ENCODE results near the gene EXOSC1.
"Not testable (repeated sequence)": the region's sequence is repeated elsewhere in the genome, so short reads cannot be mapped to it uniquely, and the experiment has no call there.

The EXOSC1 gene, protein sequence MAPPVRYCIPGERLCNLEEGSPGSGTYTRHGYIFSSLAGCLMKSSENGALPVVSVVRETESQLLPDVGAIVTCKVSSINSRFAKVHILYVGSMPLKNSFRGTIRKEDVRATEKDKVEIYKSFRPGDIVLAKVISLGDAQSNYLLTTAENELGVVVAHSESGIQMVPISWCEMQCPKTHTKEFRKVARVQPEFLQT

DNA sequence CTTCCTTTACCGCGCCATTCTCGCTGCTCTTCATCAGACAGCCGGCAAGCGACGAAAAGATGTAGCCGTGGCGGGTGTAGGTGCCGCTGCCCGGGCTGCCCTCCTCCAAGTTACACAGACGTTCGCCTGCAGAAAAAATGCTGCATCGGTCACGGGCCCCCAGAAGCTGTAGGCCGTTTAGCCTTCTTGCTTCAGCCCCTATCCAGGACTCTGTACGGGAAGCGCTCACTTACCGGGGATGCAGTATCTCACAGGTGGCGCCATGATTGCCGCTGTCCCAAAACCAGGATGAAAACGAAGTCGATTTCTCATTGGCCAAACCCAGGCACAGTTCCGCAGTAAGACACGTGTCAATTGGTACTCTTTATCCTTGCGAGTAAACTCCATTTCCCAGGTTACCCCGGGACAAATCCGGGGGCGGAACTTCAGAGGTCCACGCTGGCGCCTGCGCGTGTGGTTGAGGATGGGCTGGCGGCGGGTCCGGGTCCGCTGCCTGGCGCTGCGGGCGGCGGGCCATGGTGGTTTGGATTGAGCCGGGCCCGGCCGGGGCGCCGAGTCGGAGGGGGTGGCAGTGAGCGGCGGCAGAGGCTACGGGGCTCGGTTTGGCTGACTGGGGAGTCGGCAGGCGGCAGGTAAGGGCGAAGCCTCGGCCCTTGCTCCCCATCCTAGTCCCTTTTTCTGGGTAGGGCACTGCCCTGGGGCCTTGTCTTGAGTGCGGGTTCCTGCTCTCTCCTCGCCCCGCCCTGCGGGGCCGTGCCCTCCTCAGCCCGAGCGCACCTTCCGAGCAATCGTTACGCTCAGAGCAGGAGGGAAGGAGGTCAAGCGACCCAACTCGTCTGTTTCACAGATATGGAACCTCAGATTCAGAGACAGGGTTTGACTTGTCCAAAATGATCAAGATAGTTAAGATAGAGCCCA is at the start of gene EXOSC1, which contains the start of gene ZDHHC16:
Gene EXOSC1 (minus strand): TSS at position 285 of the 918 bp plus-strand sequence. CDS start 21 bp downstream, at position 264.
Gene ZDHHC16 (plus strand): TSS at position 454 of the 918 bp plus-strand sequence. CDS start 5,501 bp downstream, outside the sequence.
- DNase-seq, result peak; percentile 88 to 90

DNA sequence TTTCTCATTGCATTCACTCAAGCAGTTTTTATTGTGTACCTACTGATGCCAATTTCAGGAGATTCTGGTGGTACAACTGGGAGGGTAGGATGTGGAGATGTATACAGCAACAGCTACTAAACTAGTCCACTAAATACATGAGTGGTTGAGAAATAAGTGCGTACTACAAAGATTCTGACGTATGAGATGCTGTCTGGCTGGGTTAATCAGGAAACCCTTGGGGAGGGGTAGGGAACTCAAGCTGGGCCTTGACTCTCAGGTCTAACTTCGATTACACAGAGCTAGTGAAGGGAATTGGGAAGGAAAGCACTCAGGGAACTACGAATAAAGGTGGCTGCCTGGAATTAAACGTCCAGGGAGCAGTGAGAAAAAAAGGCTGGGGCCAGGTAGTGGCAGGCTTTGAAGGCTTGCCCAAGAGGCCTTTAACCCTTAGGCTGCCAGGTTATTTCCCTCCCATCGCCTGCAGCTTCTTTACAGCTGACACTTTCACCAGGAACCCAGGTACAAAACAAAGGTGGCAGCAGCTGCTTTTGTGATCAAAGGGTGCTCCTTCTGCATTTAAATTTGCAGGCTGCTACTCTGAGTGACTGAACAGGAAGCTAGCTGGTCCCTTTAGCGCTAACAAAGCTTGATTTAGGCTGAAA is 49.2 kb upstream of the EXOSC1 start:
- DNase-seq, result no peak

DNA sequence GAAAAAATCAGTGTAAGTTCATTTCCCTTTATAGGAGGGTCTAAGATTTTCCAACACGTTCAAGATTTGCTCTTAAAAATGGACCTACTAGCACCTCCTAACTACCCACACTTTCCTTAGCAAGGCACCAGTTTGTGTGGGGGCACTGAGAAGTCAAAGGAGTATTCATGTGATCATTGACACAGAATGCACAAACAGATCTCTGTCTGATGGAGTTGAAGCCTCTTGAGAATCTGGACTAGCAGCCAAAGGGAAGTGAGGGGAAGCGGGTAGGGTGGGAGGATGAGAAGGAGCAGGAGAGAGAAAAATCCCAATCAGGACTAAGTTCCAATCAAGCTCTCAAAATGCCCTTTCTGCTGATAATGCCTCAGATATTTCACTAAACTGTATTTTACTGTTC is 48.3 kb upstream of the EXOSC1 start:
- no peak for DNase-seq

DNA sequence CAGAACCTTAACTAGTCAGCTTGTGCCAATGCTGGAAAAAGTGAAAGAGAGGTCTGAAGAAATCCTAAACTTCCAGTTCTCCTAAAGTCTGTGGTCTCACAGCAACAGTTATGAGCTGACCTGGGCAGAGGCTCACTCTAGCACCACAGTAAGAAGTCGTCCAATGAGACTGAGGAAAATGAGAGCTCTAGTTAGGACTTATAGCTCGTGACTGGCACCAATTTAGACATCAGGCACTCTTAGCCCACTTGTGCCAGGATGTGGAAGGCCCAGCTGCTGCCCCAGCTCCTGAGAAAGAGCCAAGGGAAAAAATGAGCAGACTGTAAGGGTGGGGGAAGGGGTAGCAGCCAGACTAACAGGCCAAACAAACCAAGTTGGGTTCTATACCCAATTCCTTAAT is 44.8 kb upstream of the EXOSC1 start:
- DNase-seq, result no peak

DNA sequence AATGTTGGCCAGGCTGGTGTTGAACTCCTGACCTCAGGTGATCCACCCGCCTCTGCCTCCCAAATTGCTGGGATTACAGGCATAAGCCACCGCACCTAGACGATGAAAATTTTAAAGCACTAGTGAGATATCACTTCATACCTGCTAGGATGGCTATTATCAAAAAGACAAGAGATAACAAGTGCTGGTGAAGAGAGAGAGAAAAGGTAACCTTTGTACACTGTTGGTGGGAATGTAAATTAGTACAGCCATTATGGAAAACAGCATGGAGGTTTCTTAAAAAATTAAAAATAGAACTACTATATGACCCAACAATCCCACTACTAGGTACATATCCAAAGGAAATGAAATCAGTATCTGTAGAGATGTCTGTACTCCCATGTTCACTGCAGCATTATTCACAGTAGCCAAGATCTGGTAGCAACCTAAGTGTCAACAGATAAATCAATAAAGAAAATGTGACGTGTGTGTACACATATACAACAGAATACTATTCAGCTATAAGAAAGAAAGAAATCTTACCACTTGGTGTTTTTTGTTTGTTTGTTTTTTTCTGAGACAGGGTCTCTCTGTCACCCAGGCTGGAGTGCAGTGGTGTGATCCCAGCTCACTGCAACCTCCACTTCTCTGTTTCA is 40.0 kb upstream of the EXOSC1 start:
- no peak for DNase-seq

DNA sequence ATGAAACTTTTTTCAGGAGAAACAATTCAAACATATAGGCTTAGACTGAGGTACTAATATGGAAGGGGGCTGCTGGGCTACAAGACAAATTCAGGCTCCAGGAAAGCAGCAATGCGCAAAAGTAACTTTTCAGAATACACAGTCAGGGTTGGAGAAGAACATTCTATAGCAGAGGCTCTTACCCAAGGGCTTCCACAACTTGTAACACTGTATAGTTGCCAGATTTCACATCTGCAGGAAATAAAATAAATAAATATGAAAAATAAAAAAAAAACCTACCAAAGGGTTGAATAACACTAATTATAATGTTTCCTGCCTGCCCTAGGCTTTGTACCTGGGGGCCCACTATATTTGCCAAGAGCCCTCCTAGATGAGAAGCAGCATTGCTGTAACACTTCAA is 38.1 kb upstream of the EXOSC1 start:
- no peak for DNase-seq

DNA sequence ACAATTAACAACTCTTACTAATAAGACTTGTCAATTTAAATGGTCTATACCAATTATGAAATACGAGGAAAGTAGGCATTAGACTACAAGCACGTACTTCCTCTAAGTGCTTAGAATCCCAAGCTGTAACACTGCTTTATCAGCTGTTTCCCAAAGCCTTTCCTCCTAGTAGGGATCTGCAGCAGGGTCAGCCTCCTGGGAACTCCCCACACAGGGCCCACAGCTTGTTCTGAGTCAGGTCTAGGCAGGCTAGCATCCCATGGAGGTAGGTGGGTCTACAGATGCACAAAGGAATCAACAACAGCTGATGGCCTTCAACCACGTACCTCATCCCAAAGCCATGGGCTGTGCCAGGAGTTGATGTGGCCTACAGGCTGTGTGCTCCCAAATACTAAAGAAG is 37.7 kb upstream of the EXOSC1 start:
- no peak for DNase-seq

DNA sequence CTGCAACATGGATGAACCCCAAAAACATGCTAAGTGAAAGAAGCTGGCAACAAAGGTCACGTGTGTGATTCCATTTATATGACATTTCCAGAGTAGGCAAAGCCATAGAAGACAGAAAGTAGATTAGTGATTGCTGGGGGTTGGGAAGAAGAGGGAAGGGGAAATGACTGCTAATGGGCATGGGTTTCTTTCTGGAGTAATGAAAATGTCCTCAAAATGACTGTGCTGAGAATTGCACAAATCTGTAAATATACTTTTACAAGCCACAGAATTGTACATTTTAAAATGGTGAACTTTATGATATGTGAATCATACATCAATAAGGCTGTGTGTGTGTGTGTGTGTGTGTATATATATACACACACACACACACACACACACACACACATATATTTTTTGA is 36.6 kb upstream of the EXOSC1 start:
- no peak for DNase-seq

DNA sequence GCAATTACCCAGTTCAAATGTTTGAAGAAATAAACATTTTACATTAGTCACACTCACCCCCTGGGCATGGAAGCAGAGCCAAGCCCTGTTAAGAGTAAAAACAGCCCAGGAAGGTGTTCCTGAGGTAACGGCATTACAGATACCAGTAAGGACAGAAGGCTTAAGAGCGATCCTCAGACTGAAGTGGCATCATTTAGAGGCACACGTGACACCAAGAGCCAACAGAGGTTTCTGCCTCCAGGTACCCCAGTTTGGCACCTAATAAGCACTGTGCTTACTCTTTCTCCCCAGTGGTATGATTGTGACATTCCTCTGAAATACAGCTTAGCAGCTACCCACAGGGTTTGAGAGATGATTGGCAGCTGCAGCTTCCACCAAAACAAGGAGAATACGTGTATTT is 35.3 kb upstream of the EXOSC1 start:
- DNase-seq, result no peak

DNA sequence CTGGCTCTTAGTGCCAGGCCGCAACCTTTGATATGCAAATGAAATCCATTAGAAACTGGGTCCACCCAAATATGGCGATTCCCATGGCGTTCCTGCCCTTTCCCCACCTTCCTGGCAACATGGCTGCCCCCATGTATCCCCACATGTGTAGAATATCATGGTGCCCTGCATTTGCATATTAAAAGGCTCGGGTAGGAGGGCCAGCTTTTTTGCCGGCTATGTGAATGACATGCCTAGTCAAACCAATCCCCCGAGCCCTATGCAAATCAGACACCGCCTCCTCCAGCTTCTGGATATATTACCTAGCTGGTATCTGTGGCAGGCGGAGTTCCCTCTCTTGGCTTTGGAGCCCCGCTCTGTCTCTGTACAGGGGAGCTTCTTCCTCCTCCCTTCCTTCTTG is 34.1 kb upstream of the EXOSC1 start:
- DNase-seq, result no peak

DNA sequence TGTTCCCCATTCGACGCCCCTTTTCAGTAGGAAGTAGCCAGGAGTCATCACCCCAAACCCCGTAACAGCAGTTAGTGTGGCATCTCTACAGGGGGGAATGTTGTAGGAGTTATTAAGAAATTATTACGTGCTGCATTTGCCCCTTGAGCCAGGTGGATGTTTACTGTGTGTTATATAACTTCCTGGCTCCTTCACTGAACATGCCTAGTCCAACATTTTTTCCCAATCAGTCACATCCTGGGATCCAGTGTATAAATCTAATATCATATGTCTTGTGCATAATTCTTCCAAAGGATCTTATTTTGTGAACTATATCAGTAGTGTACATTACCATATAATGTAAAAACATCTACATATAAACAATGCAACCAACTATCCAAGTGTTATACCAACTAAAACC is 33.6 kb upstream of the EXOSC1 start:
- DNase-seq, result not testable (repeated sequence)

DNA sequence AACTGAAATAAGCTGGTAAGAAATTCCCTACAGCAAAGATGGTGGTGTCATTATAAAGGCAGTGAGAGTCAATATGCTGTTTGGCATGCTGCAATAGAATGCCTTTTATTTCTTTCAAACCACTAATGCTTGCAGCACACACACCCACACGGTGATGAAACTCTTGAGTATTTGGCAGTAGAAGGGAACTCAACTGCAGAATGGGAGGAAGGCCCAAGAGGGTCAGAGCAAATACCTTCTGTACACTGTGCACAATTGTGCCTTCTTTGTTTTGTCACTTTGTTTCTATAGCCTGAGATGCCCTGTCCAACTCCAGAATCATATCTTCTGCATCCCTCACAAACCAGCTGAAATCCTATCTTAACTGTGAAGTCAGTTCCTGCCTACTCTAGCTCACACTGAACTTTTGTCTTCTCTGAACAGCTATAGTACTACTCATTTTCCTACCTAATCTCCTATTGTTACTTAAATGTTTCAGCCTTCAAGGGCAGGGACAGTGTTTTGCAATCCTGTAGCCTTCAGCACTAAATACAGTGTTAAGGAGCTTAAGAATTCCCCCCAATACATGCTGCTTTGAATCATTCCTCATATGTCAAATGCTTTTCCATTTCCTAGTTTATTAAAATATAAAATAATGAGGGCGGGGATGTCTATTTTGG is 30.3 kb upstream of the EXOSC1 start:
- DNase-seq, result no peak

DNA sequence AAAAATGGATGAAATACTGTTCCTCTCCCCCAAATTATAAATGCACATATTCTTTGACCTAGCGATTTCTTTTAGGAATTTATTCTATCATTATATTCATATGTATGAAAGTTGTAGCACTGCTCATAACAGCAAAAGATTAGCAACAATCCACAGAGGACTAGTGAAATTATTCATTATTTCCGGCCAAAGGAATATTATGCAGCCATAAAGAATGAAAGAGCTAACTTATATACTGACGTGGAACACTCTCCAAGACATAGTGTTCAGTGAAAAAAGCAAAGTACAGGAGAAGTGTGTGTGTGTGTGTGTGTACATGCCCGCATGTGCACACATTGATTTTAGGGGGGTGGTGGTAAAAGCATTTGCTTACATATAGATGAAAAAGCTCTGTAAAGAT is 29.1 kb upstream of the EXOSC1 start:
- no peak for DNase-seq

DNA sequence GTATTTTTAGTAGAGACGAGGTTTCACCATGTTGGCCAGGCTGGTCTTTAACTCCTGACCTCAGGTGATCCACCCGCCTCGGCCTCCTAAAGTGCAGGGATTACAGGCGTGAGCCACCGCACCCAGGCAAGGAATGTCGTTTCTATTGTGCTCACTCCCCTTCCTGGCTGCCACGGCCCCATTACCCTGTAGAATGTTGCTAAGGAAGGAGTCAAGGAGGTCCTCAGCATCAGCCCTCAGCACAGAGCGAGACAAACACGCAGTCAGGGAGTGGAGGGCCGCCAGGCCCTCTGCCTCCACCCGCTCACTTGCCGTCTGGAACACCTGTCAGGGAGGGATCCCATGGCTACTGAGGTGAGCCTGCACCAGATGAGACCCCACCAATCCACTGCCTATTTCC is 23.0 kb upstream of the EXOSC1 start:
- not testable (repeated sequence) for DNase-seq

DNA sequence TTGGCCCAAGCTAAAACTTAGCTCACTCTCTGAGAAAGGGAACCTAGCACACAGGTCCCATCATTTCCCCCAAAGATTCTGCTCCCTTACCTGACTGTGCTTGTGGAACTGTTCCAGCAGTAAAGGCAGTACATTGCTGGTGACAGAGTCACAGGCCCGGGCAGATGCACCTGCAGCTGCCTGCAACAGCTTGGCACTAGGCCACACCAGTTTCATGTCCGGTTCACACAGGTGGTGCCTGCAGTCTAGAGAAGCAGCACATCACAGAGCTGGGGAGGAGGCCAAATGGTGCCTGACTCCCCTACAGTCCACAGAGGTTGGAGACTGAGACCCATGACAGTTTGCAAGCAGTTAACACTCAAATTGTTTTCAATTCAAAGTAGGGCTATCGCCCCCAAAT is 22.4 kb upstream of the EXOSC1 start:
- no peak for DNase-seq

DNA sequence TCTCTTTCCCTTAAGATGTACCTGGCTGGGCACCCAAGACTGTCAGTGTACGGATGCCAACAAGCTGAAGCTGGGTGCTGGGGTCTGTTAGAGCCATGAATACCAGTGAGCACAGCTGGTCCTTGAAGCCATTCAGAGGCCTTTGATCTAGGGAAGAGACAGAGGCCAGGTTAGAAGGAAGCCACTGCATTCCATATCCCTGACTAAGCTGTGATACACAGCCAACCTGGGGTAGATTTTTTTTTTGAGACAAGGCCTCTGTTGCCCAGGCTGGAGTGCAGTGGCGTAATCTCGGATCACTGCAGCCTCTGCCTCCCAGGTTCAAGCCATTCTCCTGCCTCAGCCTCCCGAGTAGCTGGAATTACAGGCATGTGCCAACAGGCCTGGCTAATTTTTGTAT is 20.9 kb upstream of the EXOSC1 start:
- DNase-seq, result no peak

DNA sequence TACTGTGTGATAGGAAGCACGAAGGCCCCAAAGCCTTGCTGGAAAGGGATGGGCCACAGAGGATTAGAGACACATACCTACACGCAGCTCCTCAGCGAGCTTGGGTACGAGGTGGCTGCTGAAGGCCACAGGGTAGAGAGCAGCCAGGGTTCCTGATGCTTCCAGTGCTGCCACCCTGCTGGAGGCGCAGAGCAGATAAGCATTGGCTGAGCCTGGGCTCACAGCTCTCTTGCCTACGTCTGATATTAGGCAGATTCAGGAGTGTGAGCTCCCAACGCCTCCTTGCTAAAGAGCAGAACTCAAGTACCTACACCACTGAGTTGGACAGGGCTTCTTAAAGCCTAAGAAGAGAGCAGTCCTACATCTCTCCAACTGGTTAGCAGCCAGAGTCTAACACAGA is 20.2 kb upstream of the EXOSC1 start:
- no peak for DNase-seq

DNA sequence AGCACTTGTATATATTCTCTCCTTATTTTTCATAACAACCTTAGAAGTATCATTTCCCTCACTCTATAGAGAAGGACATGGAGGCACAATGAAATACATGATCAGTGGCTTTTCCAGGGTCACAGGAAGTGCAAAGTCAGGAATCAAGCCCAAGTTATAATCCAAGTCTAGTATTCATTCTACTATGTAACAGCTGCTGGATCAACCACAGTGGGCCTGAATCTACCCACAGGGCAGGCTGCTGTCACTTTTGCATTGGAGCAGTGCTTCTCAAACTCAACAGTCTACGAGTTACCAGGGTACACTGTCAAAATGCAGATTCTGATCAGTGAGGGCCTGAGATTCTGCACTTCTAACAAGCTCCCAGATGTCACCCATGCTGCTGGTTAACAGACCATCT is 18.4 kb upstream of the EXOSC1 start:
- DNase-seq, result no peak

DNA sequence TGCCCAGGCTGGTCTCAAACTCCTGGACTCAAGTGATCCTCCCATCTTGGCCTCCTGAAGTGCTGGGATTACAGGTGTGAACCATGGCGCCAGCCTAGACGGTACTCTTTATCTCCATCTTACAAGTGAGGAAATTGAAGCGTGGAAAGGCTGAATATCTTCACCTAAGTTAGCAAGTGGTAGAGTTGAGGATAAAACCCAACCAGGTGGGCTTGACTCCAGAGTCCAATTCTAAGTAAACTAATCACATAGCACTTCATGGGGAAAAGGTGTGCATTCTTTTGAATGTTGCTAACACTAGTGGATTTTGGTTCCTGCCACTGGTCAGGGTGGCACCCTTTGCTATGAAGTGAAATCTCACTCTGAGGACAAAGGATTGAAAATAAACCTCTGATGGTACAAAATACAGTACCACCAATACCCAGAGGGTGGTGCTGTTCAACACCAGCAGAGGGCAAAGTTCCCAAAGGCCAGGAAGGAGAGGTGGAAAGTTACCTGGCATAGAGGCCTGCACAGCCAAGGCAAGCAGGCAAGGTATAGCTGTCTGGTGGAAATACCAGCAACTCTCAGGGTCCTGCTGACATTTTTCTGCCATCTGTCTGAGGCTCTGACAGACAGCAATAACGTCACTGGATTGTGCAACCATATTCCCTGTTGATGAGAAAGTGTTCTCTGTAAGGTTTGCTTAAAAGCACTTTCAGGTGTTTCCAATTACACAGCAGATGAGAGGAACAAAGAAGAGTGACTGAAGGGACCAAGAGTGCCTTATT is 17.7 kb upstream of the EXOSC1 start:
- DNase-seq, result peak in 1 of 2 experiments; percentile 9

DNA sequence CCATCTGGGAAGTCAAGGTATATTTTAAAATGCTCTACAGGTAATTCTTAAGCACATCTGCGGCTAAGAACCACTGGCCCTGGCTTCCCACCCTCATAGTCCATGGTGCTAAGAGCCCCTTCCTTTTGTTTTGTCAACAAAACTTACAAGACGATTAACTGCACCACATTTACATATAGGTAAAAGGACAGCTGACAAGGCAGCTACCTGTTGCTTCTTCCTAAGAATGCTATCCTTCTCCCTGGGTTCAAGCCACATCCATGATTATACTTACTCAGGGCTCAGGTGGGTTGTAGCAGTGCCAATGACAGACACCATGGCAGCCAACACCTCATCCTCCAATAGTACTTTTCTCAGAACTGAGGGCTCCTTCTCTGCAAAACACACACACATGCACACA is 16.5 kb upstream of the EXOSC1 start:
- no peak for DNase-seq

DNA sequence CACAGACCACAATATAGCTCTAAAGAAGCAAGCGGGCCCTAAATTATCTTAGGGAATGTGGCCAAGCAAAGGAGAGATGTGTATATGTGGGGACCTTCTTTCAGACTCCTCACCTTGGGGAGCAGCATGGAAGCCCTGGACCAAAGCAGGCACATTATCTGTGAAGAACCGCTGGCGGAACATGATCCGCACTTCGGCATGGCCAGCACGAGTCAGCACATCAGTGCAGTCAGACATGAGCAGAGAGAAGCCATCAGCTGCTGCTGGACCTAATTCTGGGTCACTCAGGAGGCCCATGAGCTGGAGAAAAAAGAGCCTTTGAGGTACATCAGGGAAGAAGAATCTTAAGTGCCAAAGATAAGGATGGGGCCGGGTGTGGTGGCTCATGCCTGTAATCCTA is 14.1 kb upstream of the EXOSC1 start:
- no peak for DNase-seq

DNA sequence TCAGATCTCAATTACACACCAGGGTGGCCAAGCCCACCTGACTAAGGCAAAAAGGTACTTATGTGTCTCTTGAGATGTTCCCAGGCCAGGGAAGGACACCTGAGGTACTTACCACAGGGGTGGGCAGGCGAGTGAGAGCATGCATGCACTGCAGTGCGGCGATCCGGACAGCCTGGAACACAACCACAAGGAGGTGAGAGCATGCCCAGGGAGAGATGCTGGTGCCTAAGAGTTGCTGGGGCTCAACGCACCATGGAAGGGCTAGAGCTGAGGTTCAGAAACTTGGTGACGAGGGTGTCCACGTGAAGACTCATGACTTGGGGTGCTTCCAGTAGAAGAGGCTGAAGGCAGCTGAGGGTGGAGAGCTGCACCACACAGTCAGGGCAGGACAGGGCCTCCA is 13.3 kb upstream of the EXOSC1 start:
- no peak for DNase-seq

All from activated CD4-positive, alpha-beta T cell treated with anti-CD3 and anti-CD28 coated beads, Interleukin-2, amount 50 U/mL, for 4 hours (primary cell).